Keratinocyte (primary cell): ENCODE data around the gene NPTX1. TPM values are rescaled to one million over a fixed set of nuclear protein-coding genes. Genes with fewer than 3 reads are reported as not detected.

Source experiments
- DNase-seq: peaks from one replicate; pipeline ENCODE4 v3.0.0-alpha.2; 2011; ENCODE audit warnings: low read depth, missing footprints, low spot score
- FAIRE-seq: peaks from 2 replicates; lab custom pipeline; 2011; peaks lifted over from hg19 to GRCh38; lab: Jason Lieb, UNC
- H2AFZ ChIP-seq: 2 replicates; pipeline ENCODE4 v1.6.0; 2012; ENCODE audit warnings: low read length, control low read depth, inconsistent platforms; ENCODE audit not compliant: control insufficient read depth
- H3K27ac ChIP-seq: 2 replicates; pipeline ENCODE4 v1.5.1; 2011; ENCODE audit warnings: low read length; ENCODE audit not compliant: control insufficient read depth, insufficient read depth
- H3K27me3 ChIP-seq: 3 replicates; pipeline ENCODE4 v1.6.0; 2011; ENCODE audit warnings: low read length; ENCODE audit not compliant: control insufficient read depth, insufficient read depth; ENCODE audit errors: extremely low read depth
- H3K36me3 ChIP-seq, 2 experiments: 2 replicates in 1 of 2; 3 replicates in 1 of 2; pipeline ENCODE4 v1.5.1; 2011; ENCODE audit warnings: low read length in 2 of 2, mild to moderate bottlenecking in 1 of 2; ENCODE audit not compliant: control insufficient read depth in 2 of 2, insufficient read depth in 2 of 2; ENCODE audit errors: extremely low read depth in 1 of 2
- H3K4me1 ChIP-seq: 3 replicates; pipeline ENCODE4 v1.5.1; 2011; ENCODE audit warnings: low read length; ENCODE audit not compliant: control insufficient read depth, insufficient read depth; ENCODE audit errors: extremely low read depth
- H3K4me2 ChIP-seq: 3 replicates; pipeline ENCODE4 v1.6.0; 2011; ENCODE audit warnings: low read depth, low read length; ENCODE audit not compliant: control insufficient read depth, insufficient read depth; ENCODE audit errors: extremely low read depth
- H3K4me3 ChIP-seq, 3 experiments: fragments of 200-600 bp in 1 of 3; sonication (generic) in 1 of 3; 2 replicates in 2 of 3; 3 replicates in 1 of 3; pipeline ENCODE4 v1.5.1; 2011 to 2016; ENCODE audit warnings: low read length in 3 of 3, mild to moderate bottlenecking in 3 of 3, control low read depth in 2 of 3, inconsistent platforms in 1 of 3, low read depth in 1 of 3, mixed read lengths in 1 of 3, mixed run types in 1 of 3, moderate library complexity in 1 of 3; ENCODE audit not compliant: control insufficient read depth in 2 of 3, insufficient read depth in 2 of 3; ENCODE audit errors: extremely low read depth in 1 of 3
- H3K79me2 ChIP-seq: 2 replicates; pipeline ENCODE4 v1.6.0; 2012; ENCODE audit warnings: low read length; ENCODE audit not compliant: control insufficient read depth, insufficient read depth
- H3K9ac ChIP-seq: 3 replicates; pipeline ENCODE4 v1.6.0; 2011; ENCODE audit warnings: low read length; ENCODE audit not compliant: control insufficient read depth, insufficient read depth; ENCODE audit errors: extremely low read depth
- H3K9me1 ChIP-seq: 3 replicates; pipeline ENCODE4 v1.6.0; 2011; ENCODE audit warnings: low read length; ENCODE audit not compliant: control insufficient read depth, insufficient read depth; ENCODE audit errors: extremely low read depth
- H3K9me3 ChIP-seq: 2 replicates; pipeline ENCODE4 v1.5.1; 2012; ENCODE audit warnings: low read depth, low read length; ENCODE audit not compliant: control insufficient read depth
- H4K20me1 ChIP-seq: 3 replicates; pipeline ENCODE4 v1.6.0; 2011; ENCODE audit warnings: low read length; ENCODE audit not compliant: control insufficient read depth, insufficient read depth; ENCODE audit errors: extremely low read depth
- EZH2 ChIP-seq: IDR thresholded peaks from one replicate; pipeline ENCODE4 v1.6.1; 2012; ENCODE audit warnings: inconsistent platforms, mild to moderate bottlenecking, low read length, moderate library complexity
- dilution Hi-C: fragments of 300-500 bp; cut with MboI; formaldehyde crosslinking; loops from one replicate; pipeline ENCODE4 v1.7.0; 2020; ENCODE audit warnings: low sequenced_read_pairs; ENCODE audit not compliant: extremely low pct_ligation_motif_present
- polyA plus RNA-seq, 5 experiments: library from polyadenylated mRNA; depleted of rRNA in 3 of 5; stranded (reverse) in 3 of 5; stranded (forward) in 1 of 5; unstranded in 1 of 5; fragments of >200 nt; gene quantifications; 1 replicate in 1 of 5; 2 replicates in 3 of 5; 3 replicates in 1 of 5; pipeline versions ENCODE4 v1.2.1 to v1.2.3, GENCODE V29; 2011 to 2012; ENCODE audit warnings: missing spikeins in 2 of 5, low read depth in 1 of 5, low replicate concordance in 1 of 5
- TF ChIP-seq, protein P1 (sequence below), 3 experiments: IDR thresholded peaks in 1 of 3; conservative IDR thresholded peaks in 1 of 3; optimal IDR thresholded peaks in 1 of 3; 2 replicates in 2 of 3; 3 replicates in 1 of 3; pipeline versions ENCODE3 to v1.5.1; 2011; ENCODE audit warnings: low read length in 3 of 3, mild to moderate bottlenecking in 3 of 3, moderate library complexity in 2 of 3, control low read depth in 1 of 3, inconsistent platforms in 1 of 3; ENCODE audit not compliant: insufficient read depth in 2 of 3; ENCODE audit errors: extremely low read depth in 1 of 3

NPTX1 gene
- polyA plus RNA-seq, 1 donor (not counting 4 experiments of a cell fraction or from before 2014, with no cell fraction given): 0.03 TPM

DNA sequence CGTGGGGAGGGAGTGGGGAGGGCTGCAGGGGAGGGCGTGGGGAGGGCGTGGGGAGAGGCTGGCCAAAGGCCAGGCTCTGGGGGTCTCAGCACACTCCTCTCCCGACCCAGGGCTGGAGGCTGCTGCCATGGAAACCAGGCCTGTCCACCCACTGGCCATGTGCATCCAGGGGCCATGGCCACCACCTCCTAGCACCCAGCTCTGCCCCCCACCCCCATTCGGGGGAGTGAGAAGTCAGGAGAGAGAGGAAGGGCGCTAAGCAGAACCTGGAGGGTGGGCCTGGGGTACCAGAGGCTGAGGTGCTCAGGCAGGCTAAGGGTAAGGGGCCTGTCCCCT, 31.8 kb downstream of the NPTX1 start:
- FAIRE-seq: no peak
- no peaks in the 10 kb centered on the region for H3K27me3 ChIP-seq
- no peaks in the 10 kb centered on the region for H3K9me1 ChIP-seq
- no peaks in the 10 kb centered on the region for H3K36me3 ChIP-seq
- no peaks in the 10 kb centered on the region for H3K79me2 ChIP-seq
- no peak for DNase-seq
- no peaks in the 10 kb centered on the region for H4K20me1 ChIP-seq
- no peak overlapping the region for H3K27ac ChIP-seq
- H3K4me1 ChIP-seq: peaks cover 4% of the 10 kb centered on the region
- H3K4me2 ChIP-seq: no peak overlapping the region
- no peak overlapping the region for H2AFZ ChIP-seq
- no peak overlapping the region for H3K4me3 ChIP-seq
- no peak overlapping the region for H3K9ac ChIP-seq
- dilution Hi-C loops: no loop called here
- no peaks in the 10 kb centered on the region for H3K9me3 ChIP-seq
- TF ChIP-seq EZH2: no peak
- TF ChIP-seq, protein P1, sequence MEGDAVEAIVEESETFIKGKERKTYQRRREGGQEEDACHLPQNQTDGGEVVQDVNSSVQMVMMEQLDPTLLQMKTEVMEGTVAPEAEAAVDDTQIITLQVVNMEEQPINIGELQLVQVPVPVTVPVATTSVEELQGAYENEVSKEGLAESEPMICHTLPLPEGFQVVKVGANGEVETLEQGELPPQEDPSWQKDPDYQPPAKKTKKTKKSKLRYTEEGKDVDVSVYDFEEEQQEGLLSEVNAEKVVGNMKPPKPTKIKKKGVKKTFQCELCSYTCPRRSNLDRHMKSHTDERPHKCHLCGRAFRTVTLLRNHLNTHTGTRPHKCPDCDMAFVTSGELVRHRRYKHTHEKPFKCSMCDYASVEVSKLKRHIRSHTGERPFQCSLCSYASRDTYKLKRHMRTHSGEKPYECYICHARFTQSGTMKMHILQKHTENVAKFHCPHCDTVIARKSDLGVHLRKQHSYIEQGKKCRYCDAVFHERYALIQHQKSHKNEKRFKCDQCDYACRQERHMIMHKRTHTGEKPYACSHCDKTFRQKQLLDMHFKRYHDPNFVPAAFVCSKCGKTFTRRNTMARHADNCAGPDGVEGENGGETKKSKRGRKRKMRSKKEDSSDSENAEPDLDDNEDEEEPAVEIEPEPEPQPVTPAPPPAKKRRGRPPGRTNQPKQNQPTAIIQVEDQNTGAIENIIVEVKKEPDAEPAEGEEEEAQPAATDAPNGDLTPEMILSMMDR (optimal IDR thresholded peaks at IDR 0.05 in 1 of 3, IDR thresholded peaks at IDR 0.05 in 1 of 3, conservative IDR thresholded peaks at IDR 0.05 in 1 of 3; ENCODE audit: extremely low read depth in 1 of 3, insufficient read depth in 2 of 3, low read length in 3 of 3): no peak

DNA sequence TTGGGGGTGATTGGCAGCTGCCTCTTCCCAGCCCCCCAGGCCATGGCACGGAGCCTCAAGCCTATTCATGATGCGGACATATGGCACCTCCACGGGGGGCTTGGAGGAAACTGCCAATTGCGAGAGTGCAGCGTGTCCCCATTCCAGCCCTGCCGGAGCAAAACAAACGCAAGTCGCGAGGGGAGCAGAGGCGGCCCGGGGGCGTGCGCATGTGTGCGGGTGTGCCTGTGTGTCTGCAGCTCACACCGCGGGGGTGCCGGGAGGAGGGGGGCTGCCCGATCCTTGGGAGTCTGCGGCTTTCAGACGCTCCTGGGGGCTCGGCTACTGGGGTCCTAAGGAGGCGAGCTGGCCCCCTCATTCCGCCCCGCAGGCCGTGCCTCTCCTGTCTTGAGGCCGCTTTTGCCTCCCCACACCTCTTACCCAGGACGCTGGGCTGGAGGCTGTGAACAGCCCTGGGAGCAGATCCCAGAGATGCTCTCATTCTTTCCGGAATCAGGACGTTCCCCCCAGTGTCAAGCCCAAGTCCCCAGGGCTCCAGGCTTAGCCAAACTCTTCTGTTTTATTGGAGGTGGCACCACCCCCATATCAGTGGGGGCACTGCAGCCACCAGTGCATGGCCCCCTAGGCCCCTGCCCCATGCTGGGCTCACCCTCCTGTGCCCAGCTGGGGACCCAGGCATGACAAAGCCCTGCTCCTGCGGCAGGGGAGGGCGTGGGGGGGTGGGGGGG, 32.3 kb downstream of the NPTX1 start:
- peaks cover 4% of the 10 kb centered on the region for H3K4me1 ChIP-seq
- H3K79me2 ChIP-seq: no peaks in the 10 kb centered on the region
- H4K20me1 ChIP-seq: no peaks in the 10 kb centered on the region
- H3K27ac ChIP-seq: no peak overlapping the region
- no peak for DNase-seq
- no peaks in the 10 kb centered on the region for H3K36me3 ChIP-seq
- H3K9ac ChIP-seq: no peak overlapping the region
- no peak overlapping the region for H3K4me3 ChIP-seq
- H2AFZ ChIP-seq: no peak overlapping the region
- no peak overlapping the region for H3K4me2 ChIP-seq
- TF ChIP-seq, protein P1 (optimal IDR thresholded peaks at IDR 0.05 in 1 of 3, IDR thresholded peaks at IDR 0.05 in 1 of 3, conservative IDR thresholded peaks at IDR 0.05 in 1 of 3; ENCODE audit: extremely low read depth in 1 of 3, insufficient read depth in 2 of 3, low read length in 3 of 3): no peak
- TF ChIP-seq EZH2: no peak
- H3K27me3 ChIP-seq: no peaks in the 10 kb centered on the region
- no peaks in the 10 kb centered on the region for H3K9me1 ChIP-seq
- dilution Hi-C loops: no loop called here
- no peak for FAIRE-seq
- H3K9me3 ChIP-seq: no peaks in the 10 kb centered on the region
